Stimulated activated naive CD4-positive, alpha-beta T cell (primary cell): ENCODE results near the gene FAM25G.

Experiments used
- DNase-seq, 6 experiments: peaks; one replicate each; lab custom pipeline; 2025; lab: John Stamatoyannopoulos, UW

The FAM25G gene

DNA sequence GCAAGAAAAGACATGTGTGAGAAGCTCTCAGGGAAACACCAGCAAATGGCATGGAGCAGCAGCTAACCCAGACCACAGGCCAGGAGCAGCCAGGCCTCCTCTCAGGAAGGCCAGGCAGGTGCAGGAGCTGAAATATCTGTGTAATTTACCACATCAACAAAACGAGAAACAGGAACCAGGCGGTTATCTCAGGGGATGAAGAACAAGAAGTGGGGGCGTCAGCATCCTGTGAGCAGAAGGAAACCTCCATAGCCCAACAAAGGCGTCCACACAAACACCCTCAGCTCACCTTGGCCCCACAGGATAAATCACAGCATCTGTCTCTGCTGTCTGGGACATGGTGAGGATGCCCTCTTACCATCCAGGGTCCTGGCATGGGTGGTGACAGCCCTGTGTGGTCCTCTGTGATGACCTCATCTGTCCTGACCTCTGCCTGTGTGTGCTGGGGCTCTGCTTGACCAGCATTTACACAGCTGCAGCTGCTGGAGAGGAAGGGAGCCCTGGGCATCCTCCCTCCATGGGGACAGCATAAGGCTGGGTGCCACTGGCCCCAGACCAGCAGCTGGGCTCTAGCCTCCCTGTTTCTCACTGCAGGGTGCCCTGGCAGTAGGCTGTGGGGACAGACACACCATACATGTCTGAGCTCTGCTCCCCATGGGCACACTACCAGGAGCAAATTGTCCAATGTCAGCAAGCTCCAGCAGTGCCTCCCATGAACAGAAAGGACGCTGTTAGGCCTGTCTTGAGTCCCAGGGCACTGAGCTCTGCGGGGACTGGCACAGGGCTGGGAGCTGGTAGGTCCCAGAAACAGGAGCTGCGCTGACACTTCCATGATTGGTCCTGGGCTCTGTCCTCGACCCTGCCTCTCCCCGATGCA is 42.2 kb downstream of the FAM25G start:
- DNase-seq: no peak

GRCh38 chr10:47447705-47448104 is 43.8 kb downstream of the FAM25G start:
- no peak for DNase-seq

DNA sequence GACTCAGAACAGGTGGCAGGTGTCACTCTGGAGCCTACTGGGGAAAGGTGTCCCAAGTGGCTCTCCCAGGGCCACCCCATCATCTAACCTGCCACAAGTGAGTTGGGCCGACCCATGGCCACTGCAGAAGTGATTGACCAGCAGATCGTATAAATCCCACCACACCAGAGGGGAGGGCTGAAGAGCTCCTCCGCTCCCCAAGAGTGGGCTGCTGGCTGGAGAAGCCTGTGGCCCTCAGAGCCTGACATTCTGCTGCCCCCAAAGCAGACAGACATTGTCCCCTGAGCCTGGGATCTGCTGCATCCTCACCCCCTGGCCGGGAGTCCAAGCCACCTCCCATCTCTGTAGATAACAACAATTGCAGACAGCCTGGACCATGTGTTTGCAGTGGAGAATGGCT is 44.3 kb downstream of the FAM25G start:
- DNase-seq: no peak

DNA sequence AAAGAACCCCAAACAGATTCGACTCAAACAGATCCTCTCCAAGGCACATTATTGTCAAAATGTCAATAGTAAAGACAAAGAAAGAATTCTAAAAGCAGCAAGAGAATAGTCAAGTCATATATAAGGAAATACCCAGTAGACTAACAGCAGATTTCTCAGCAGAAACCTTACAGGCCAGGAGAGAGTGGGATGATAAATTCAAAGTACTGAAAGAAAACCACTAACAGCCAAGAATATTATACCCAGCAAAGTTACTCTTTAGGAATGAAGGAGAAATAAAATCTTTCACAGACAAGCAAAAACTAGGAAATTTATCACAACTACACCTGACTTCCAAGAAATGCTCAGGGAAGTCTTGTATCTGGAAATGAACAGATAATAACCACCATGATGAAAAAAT is 45.8 kb downstream of the FAM25G start:
- no peak for DNase-seq

DNA sequence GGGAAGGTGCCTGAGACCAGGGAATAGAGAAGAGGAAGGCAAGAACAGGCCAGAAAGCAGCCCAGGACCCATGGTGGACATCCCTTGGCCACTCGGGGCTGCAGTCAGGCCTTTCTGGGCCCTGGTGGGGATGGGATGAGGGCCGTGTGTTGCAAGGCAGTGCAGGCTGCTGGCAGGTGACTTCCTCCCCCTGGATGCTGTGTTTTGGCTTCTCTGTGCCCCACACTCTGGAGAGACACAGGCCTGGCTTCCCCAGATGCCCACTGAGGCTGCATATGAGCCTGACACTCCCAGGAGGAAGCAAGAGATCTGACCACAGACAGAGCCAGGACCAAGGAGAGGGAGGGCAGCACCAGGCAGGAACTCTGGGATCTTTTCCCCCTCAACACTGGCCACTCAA is 47.5 kb downstream of the FAM25G start:
- no peak for DNase-seq

GRCh38 chr10:47443145-47443544 is 48.4 kb downstream of the FAM25G start:
- no peak for DNase-seq

- no peak for DNase-seq
Observed at GRCh38 chr10:47442351-47442750, 49.1 kb downstream of the FAM25G start.

GRCh38 chr10:47441938-47442337 is 49.6 kb downstream of the FAM25G start:
- DNase-seq: no peak

DNA sequence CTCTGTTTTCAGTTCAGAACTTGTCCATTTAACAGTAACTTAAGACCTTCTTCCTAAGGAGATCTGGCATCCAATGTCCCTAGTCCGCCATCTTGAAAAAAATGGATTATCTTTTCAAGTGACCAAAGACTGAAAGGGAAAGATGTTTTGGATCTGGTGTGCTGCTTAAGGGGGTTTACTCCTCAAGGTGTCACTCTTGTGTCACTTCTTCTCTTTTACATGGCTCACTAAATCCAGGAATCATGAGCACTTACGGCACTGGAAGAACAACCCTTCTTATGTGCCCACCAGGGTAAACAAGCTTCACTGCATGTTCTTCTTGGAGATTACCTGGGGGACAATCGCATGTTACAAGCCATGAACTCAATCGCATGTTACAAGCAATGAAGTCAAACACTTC is 51.3 kb downstream of the FAM25G start:
- no peak for DNase-seq

- DNase-seq: no peak
Observed at GRCh38 chr10:47438857-47439474, 52.5 kb downstream of the FAM25G start.
